ENCODE results near the gene IGFBP2. TPM values are rescaled to one million over a fixed set of nuclear protein-coding genes. Genes with fewer than 3 reads are reported as not detected.

IGFBP2 gene
- total and polyA plus RNA-seq, 2 of the 13 experiments (the other 11 are each of a cell fraction or from before 2014, with no cell fraction given), result 2.0 to 5.8 TPM

GRCh38 chr2:216650626-216651257, 17.5 kb downstream of the IGFBP2 start (continued):
- TF ChIP-seq ATF6 (CRISPR knock-in tag; conservative IDR thresholded peaks at IDR 0.05) (no peak), REL (CRISPR knock-in tag; conservative IDR thresholded peaks at IDR 0.05) (no peak), KMT2A (CRISPR knock-in tag; IDR thresholded peaks at IDR 0.05) (no peak), ZZZ3 (CRISPR knock-in tag; IDR thresholded peaks at IDR 0.05; ENCODE audit: borderline replicate concordance) (no peak), FIP1L1 (IDR thresholded peaks at IDR 0.05; ENCODE audit: borderline replicate concordance, insufficient read depth, low read depth, low read length) (no peak), FOSL1 (CRISPR knock-in tag; IDR thresholded peaks at IDR 0.05; ENCODE audit: borderline replicate concordance) (no peak), ATF5 (CRISPR knock-in tag; IDR thresholded peaks at IDR 0.05; ENCODE audit: low read depth) (no peak), FOXJ3 (CRISPR knock-in tag; IDR thresholded peaks at IDR 0.05; ENCODE audit: borderline replicate concordance) (peak; percentile 39; the same call in 1 of the 2 replicates), GFI1 (CRISPR knock-in tag; IDR thresholded peaks at IDR 0.05; ENCODE audit: borderline replicate concordance) (no peak), ZNF737 (CRISPR knock-in tag; IDR thresholded peaks at IDR 0.05; ENCODE audit: borderline replicate concordance) (no peak), ZNF331 (CRISPR knock-in tag; IDR thresholded peaks at IDR 0.05) (no peak), ATF2 (CRISPR knock-in tag; IDR thresholded peaks at IDR 0.05) (peak; percentile 57; the same call in 1 of the 2 replicates), JARID2 (CRISPR knock-in tag; IDR thresholded peaks at IDR 0.05; ENCODE audit: insufficient replicate concordance) (no peak), ZNF629 (CRISPR knock-in tag; conservative IDR thresholded peaks at IDR 0.05) (0 out of 2 replicates have a peak, but pooled peaks have one; percentile 15), ZNF691 (CRISPR knock-in tag; IDR thresholded peaks at IDR 0.05; ENCODE audit: borderline replicate concordance, low read depth) (no peak), SMAD9 (CRISPR knock-in tag; IDR thresholded peaks at IDR 0.05) (no peak), SNAI1 (CRISPR knock-in tag; IDR thresholded peaks at IDR 0.05; ENCODE audit: borderline replicate concordance) (no peak), SIN3B (IDR thresholded peaks at IDR 0.05; ENCODE audit: low read length) (no peak), KDM3A (CRISPR knock-in tag; IDR thresholded peaks at IDR 0.05; ENCODE audit: low read depth) (no peak), GABPA (IDR thresholded peaks at IDR 0.05; ENCODE audit: low read depth, low read length) (no peak), GABPA (CRISPR knock-in tag; IDR thresholded peaks at IDR 0.05; ENCODE audit: low read depth) (no peak), ZBTB3 (CRISPR knock-in tag; IDR thresholded peaks at IDR 0.05; ENCODE audit: borderline replicate concordance, low read depth) (no peak), THAP11 (CRISPR knock-in tag; IDR thresholded peaks at IDR 0.05) (no peak), ZNF383 (CRISPR knock-in tag; IDR thresholded peaks at IDR 0.05; ENCODE audit: borderline replicate concordance) (no peak), ZBTB7B (CRISPR knock-in tag; IDR thresholded peaks at IDR 0.05) (no peak), ZKSCAN8 (CRISPR knock-in tag; IDR thresholded peaks at IDR 0.05; ENCODE audit: borderline replicate concordance) (no peak), ZNF510 (CRISPR knock-in tag; IDR thresholded peaks at IDR 0.05; ENCODE audit: low read depth) (no peak)
